Measurements from ENCODE around the gene INHA.

The INHA gene

GRCh38 chr2:219545943-219546352, 26.2 kb upstream of the INHA start:
- no peak for TF ChIP-seq CTCF (IDR thresholded peaks at IDR 0.05; ENCODE audit: control insufficient read depth, insufficient read depth, low read depth, low read length, missing control alignments)
- H3K4me3 ChIP-seq (ENCODE audit: control insufficient read depth, low read depth, low read length): no peak overlapping the region
- DNase-seq (ENCODE audit: low read depth): no peak

GRCh38 chr2:219547621-219548020, 24.5 kb upstream of the INHA start:
- no peak for TF ChIP-seq CTCF (IDR thresholded peaks at IDR 0.05; ENCODE audit: control insufficient read depth, insufficient read depth, low read depth, low read length, missing control alignments)
- DNase-seq (ENCODE audit: low read depth): no peak
- no peak overlapping the region for H3K4me3 ChIP-seq (ENCODE audit: control insufficient read depth, low read depth, low read length)

GRCh38 chr2:219548990-219549389, 23.1 kb upstream of the INHA start:
- TF ChIP-seq CTCF (IDR thresholded peaks at IDR 0.05; ENCODE audit: control insufficient read depth, insufficient read depth, low read depth, low read length, missing control alignments): no peak
- no peak for DNase-seq (ENCODE audit: low read depth)
- no peak overlapping the region for H3K4me3 ChIP-seq (ENCODE audit: control insufficient read depth, low read depth, low read length)

- no peak for TF ChIP-seq CTCF (IDR thresholded peaks at IDR 0.05; ENCODE audit: control insufficient read depth, insufficient read depth, low read depth, low read length, missing control alignments)
- no peak overlapping the region for H3K4me3 ChIP-seq (ENCODE audit: control insufficient read depth, low read depth, low read length)
- DNase-seq (ENCODE audit: low read depth): no peak
These were observed 22.5 kb upstream of the INHA start for GRCh38 chr2:219549619-219550018.

GRCh38 chr2:219551441-219552381, 20.4 kb upstream of the INHA start:
- DNase-seq (ENCODE audit: low read depth): no peak
- H3K4me3 ChIP-seq (ENCODE audit: control insufficient read depth, low read depth, low read length): peak overlapping the region; percentile 57
- no peak for TF ChIP-seq CTCF (IDR thresholded peaks at IDR 0.05; ENCODE audit: control insufficient read depth, insufficient read depth, low read depth, low read length, missing control alignments)

GRCh38 chr2:219552382-219553167, 19.5 kb upstream of the INHA start:
- DNase-seq (ENCODE audit: low read depth): no peak
- TF ChIP-seq CTCF (IDR thresholded peaks at IDR 0.05; ENCODE audit: control insufficient read depth, insufficient read depth, low read depth, low read length, missing control alignments): no peak
- peak overlapping the region; percentile 57 for H3K4me3 ChIP-seq (ENCODE audit: control insufficient read depth, low read depth, low read length)
